Bronchial epithelial cell (primary cell): Measurements from ENCODE around the gene TRIM37. TPM values are rescaled to one million over a fixed set of nuclear protein-coding genes. Genes with fewer than 3 reads are reported as not detected.

Experiments
- DNase-seq: peaks from one replicate; pipeline ENCODE4 v3.0.0-alpha.2; 2010; ENCODE audit warnings: low read depth
- FAIRE-seq: peaks from 2 replicates; lab custom pipeline; 2011; peaks lifted over from hg19 to GRCh38; lab: Jason Lieb, UNC
- H3K27me3 ChIP-seq: 2 replicates; pipeline ENCODE4 v1.5.1; 2011; ENCODE audit warnings: low read length; ENCODE audit not compliant: control insufficient read depth, insufficient read depth
- H3K36me3 ChIP-seq: 2 replicates; pipeline ENCODE4 v1.5.1; 2011; ENCODE audit warnings: low read length; ENCODE audit not compliant: control insufficient read depth, insufficient read depth
- H3K4me3 ChIP-seq: 2 replicates; pipeline ENCODE4 v1.5.1; 2011; ENCODE audit warnings: mild to moderate bottlenecking, low read depth, low read length, control low read depth
- CTCF ChIP-seq: IDR thresholded peaks from 2 replicates; pipeline ENCODE4 v1.5.1; 2011; ENCODE audit warnings: mild to moderate bottlenecking, moderate library complexity, low read length, control low read depth, inconsistent platforms; ENCODE audit not compliant: insufficient read depth, severe bottlenecking
- total RNA-seq: library from RNA; depleted of rRNA; stranded (reverse); fragments of >200 nt; gene quantifications from 2 replicates; pipeline ENCODE4 v1.2.1, GENCODE V29; 2014

Gene TRIM37
- total RNA-seq, 1 donor from 2014 or later: 29.0 TPM

GRCh38 chr17:59010026-59010425, 96.7 kb downstream of the TRIM37 start:
- DNase-seq: no peak
- H3K36me3 ChIP-seq: no peaks in the 10 kb centered on the region

GRCh38 chr17:59008737-59009136, 97.9 kb downstream of the TRIM37 start:
- H3K27me3 ChIP-seq: no peaks in the 10 kb centered on the region
- DNase-seq: no peak
- no peak overlapping the region for H3K4me3 ChIP-seq
- no peak for TF ChIP-seq CTCF
- no peaks in the 10 kb centered on the region for H3K36me3 ChIP-seq
- FAIRE-seq: no peak

More at GRCh38 chr17:59010026-59010425, 96.7 kb downstream of the TRIM37 start:
- H3K4me3 ChIP-seq: no peak overlapping the region
- no peak for FAIRE-seq
- H3K27me3 ChIP-seq: no peaks in the 10 kb centered on the region
- TF ChIP-seq CTCF: no peak

GRCh38 chr17:59007995-59008394, 98.7 kb downstream of the TRIM37 start:
- H3K4me3 ChIP-seq: no peak overlapping the region
- TF ChIP-seq CTCF: no peak
- no peaks in the 10 kb centered on the region for H3K27me3 ChIP-seq
- DNase-seq (no peak), FAIRE-seq (no peak)
- H3K36me3 ChIP-seq: no peaks in the 10 kb centered on the region

GRCh38 chr17:59004338-59005111, 102.2 kb downstream of the TRIM37 start:
- H3K36me3 ChIP-seq: no peaks in the 10 kb centered on the region
- no peaks in the 10 kb centered on the region for H3K27me3 ChIP-seq
- peak; percentile 85 for TF ChIP-seq CTCF
- peak; percentile 56 for DNase-seq
- peak; percentile 7 for FAIRE-seq
- H3K4me3 ChIP-seq: no peak overlapping the region

GRCh38 chr17:59003860-59004259, 102.8 kb downstream of the TRIM37 start:
- no peak for FAIRE-seq
- Histone ChIP-seq H3K4me3 (no peak overlapping the region), H3K27me3 (no peaks in the 10 kb centered on the region), H3K36me3 (peaks cover 2% of the 10 kb centered on the region)
- no peak for DNase-seq
- no peak for TF ChIP-seq CTCF

GRCh38 chr17:59002848-59003247, 103.8 kb downstream of the TRIM37 start:
- DNase-seq (no peak), FAIRE-seq (no peak)
- Histone ChIP-seq H3K4me3 (no peak overlapping the region), H3K27me3 (no peaks in the 10 kb centered on the region), H3K36me3 (peaks cover 2% of the 10 kb centered on the region)
- TF ChIP-seq CTCF: no peak
